ENCODE measurements around the gene FTO.

The FTO gene

DNA sequence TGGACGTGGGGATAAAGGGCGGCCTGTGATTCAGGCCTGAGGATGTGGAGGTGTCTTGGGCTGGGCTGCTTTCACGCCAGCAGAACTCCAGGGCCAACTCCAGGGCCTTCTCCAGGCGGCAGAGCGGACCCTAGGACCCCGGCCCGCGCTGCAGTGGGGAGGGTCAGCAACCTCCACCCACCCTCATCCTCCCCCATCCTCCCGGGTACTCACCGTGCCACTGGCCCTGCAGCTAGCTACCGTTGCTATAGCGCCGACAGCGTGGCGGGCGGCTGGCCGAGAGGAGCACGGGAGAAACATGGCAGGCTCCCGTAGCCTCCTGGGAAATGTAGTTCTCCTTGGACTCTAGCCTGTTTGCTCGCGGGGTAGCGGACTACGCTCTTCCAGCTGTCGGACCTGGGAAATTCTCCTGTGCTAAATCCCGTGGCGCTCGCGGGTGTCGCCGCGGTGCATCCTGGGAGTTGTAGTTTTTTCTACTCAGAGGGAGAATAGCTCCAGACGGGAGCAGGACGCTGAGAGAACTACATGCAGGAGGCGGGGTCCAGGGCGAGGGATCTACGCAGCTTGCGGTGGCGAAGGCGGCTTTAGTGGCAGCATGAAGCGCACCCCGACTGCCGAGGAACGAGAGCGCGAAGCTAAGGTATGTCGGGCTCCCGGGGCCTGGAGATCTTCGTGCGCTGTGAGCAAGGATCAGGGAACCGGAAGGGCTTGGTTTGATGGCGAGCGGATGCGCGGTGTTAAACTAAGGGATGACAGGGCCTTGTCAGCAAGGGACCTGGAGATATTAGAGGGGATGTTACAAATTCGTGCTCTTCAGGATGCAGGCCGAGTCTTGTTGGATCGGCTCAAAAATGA lies at the start of gene FTO, which contains the start of gene RPGRIP1L:
Gene FTO, plus strand, starts transcription at position 567 of the 855 bp plus-strand sequence.
Gene RPGRIP1L, minus strand, starts transcription at position 270 of the 855 bp plus-strand sequence. CDS start 3,136 bp downstream, outside the sequence.
- Mint-ChIP-seq H3K27ac (ENCODE audit: low read depth) (peak within 1 kb of the TSS; percentile 96), H3K36me3 (ENCODE audit: insufficient read depth) (peaks cover 5% of the 10 kb centered on the region), H3K4me3 (peak within 1 kb of the TSS; percentile 91), H3K27me3 (no peaks in the 10 kb centered on the region), H3K9me3 (no peaks in the 10 kb centered on the region), H3K4me1 (peaks cover 44% of the 10 kb centered on the region)
- ATAC-seq (replicated peaks; ENCODE audit: extremely low read depth, poor library complexity, severe bottlenecking) (peak; percentile 96), DNase-seq (ENCODE audit: low spot score in 2 of 2) (peak; percentile 92 to 93)

DNA sequence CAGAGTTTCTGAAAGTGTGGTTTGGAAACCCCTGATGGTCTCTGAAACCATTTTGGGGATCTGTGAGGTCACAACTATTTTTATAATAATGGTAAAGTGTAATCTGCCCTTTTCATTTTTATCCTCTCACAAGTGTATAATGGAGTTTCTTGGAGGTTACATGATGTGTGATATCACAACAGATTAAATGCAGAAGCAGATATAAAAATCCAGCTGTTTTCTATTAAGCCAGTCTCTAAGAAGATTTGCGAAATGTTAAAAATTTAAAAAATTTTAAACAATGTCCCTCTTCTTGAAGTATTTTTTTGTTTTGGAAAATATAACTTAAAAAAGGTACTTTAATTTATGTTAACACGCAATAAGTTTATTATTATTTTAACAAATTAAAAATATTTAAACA lies 49.0 kb upstream of the FTO start:
- H3K9me3 Mint-ChIP-seq = no peaks in the 10 kb centered on the region
- DNase-seq (ENCODE audit: low spot score in 2 of 2) (no peak), ATAC-seq (replicated peaks; ENCODE audit: extremely low read depth, poor library complexity, severe bottlenecking) (no peak)
- H3K4me3 Mint-ChIP-seq = no peak overlapping the region
- H3K27ac Mint-ChIP-seq (ENCODE audit: low read depth) = no peak overlapping the region
- H3K27me3 Mint-ChIP-seq = no peaks in the 10 kb centered on the region
- no peaks in the 10 kb centered on the region for H3K4me1 Mint-ChIP-seq
- H3K36me3 Mint-ChIP-seq (ENCODE audit: insufficient read depth) = peaks cover 2% of the 10 kb centered on the region

DNA sequence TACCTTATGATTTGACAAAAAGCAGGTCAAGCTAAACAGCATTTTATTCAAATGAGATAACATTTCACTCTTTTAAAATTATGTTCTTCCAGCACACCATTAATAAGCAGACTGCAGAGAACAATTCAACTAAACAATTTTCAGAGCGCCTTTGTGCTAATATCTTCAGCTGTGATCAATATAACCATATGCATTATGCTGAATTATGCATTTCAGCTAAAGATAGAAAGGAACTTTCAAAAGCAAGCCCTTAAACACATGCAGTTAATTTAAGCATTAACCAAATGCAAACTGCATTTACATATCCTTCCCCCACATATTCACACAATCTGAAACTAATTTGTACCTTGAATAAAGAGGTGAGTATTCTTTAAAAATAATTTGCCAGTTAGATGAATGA lies 41.9 kb upstream of the FTO start:
- no peaks in the 10 kb centered on the region for H3K27me3 Mint-ChIP-seq
- peaks cover 2% of the 10 kb centered on the region for H3K36me3 Mint-ChIP-seq (ENCODE audit: insufficient read depth)
- no peak overlapping the region for H3K27ac Mint-ChIP-seq (ENCODE audit: low read depth)
- H3K4me3 Mint-ChIP-seq = no peak overlapping the region
- DNase-seq (ENCODE audit: low spot score in 2 of 2) = no peak
- no peaks in the 10 kb centered on the region for H3K4me1 Mint-ChIP-seq
- ATAC-seq (replicated peaks; ENCODE audit: extremely low read depth, poor library complexity, severe bottlenecking) = no peak
- H3K9me3 Mint-ChIP-seq = no peaks in the 10 kb centered on the region

DNA sequence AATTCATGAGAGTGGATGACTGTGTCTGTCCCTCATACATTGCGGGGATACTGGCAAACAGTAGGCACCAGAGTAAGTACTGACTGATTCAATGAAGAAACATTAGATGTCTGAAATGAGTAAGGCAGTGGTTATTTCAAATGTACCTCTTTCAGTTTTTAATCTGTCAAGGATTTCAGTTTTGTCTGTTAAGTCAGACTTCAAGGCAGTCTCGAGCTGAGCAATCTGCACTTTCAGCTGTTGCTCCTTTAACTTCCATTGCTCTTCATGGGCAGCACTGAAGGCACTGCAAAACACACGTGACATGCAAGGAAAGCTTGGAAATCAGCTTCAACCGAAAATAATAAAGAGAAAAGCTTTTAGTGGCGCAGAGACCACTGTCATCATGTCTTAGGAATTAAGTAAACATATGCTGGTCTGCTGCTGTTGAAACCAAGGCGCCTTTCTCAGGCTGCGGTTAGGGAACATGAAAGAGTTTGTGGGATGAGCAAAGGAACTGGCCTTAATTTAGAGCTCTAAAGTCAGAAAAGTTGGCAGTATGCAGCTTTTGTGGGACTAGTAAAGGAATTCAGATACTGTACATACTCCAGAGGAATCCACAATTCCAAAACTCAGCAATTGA lies 39.1 kb upstream of the FTO start:
- H3K9me3 Mint-ChIP-seq = no peaks in the 10 kb centered on the region
- no peak overlapping the region for H3K4me3 Mint-ChIP-seq
- H3K4me1 Mint-ChIP-seq = no peaks in the 10 kb centered on the region
- no peaks in the 10 kb centered on the region for H3K27me3 Mint-ChIP-seq
- H3K36me3 Mint-ChIP-seq (ENCODE audit: insufficient read depth) = peaks cover 2% of the 10 kb centered on the region
- ATAC-seq (replicated peaks; ENCODE audit: extremely low read depth, poor library complexity, severe bottlenecking) (no peak), DNase-seq (ENCODE audit: low spot score in 2 of 2) (no peak)
- no peak overlapping the region for H3K27ac Mint-ChIP-seq (ENCODE audit: low read depth)

DNA sequence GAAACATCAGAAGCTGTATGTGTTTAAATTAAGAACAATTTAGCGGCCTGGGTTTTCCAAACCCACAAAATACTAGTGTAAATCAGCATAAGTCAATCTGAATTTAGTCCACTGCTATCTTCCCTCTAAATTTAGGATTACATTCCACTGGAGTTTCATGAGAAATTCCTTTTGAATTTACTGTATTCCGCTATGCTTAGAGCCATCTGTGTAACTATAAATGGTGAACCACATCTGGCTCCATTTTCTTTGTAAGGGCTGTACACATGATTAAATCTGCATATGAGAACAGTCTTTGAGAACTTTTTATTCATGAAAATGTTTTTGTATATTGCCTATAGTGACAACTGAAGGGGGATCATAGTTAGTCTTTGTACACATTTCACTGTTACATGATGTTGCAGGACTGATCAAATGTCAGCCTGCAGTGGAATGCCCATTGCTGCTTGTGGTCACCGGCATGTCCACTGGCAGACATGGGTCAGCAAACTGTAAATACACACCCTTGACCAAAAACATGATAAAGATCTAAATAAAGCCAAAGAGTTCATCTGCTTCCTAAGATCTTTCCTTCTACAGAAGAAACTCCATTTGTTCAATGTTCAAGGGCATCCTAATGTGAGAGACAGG lies 37.1 kb upstream of the FTO start:
- Mint-ChIP-seq H3K27ac (ENCODE audit: low read depth) (no peak overlapping the region), H3K9me3 (no peaks in the 10 kb centered on the region), H3K4me3 (no peak overlapping the region), H3K4me1 (no peaks in the 10 kb centered on the region), H3K36me3 (ENCODE audit: insufficient read depth) (no peaks in the 10 kb centered on the region), H3K27me3 (no peaks in the 10 kb centered on the region)
- DNase-seq (ENCODE audit: low spot score in 2 of 2) (no peak), ATAC-seq (replicated peaks; ENCODE audit: extremely low read depth, poor library complexity, severe bottlenecking) (no peak)

DNA sequence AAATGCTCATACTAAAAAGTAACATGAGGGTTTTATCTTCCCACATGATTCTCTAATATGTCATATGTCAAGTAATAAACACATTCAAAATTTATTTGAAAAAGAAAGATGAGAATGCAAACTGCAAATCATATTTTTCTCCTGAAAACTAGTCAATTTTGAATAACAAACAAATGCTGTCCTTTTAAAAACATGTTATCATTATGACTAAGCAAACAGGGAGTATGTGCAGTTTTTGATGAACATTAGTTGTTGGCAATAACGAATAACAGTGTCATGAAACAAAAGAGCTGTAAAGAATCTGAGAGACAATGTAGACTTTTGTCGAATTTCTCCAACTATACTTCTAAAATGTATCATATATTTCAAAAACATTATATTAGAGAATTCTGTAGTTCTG lies 35.1 kb upstream of the FTO start:
- Mint-ChIP-seq H3K36me3 (ENCODE audit: insufficient read depth) (no peaks in the 10 kb centered on the region), H3K27ac (ENCODE audit: low read depth) (no peak overlapping the region), H3K27me3 (no peaks in the 10 kb centered on the region), H3K9me3 (no peaks in the 10 kb centered on the region), H3K4me1 (no peaks in the 10 kb centered on the region), H3K4me3 (no peak overlapping the region)
- DNase-seq (ENCODE audit: low spot score in 2 of 2) (no peak), ATAC-seq (replicated peaks; ENCODE audit: extremely low read depth, poor library complexity, severe bottlenecking) (no peak)

DNA sequence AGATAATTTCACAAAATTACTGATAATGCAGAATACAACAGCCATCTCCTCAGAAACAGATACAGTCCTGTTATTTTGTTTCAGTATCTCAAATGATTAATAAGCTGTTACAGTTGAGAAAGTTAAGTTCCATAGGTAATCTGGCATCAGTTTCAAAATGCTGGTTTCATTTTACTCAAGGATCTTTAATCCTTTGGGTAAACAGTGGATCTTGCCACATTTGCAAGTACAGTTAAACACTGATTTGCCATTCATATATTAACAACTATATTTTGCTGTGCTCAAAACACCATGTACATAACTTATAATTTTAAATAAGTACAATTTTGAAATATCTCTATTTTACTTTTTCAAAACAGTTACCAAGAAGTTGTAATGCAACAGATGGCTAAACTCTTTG lies 31.5 kb upstream of the FTO start:
- no peak for DNase-seq (ENCODE audit: low spot score in 2 of 2)
- no peaks in the 10 kb centered on the region for H3K4me1 Mint-ChIP-seq
- no peaks in the 10 kb centered on the region for H3K36me3 Mint-ChIP-seq (ENCODE audit: insufficient read depth)
- H3K27me3 Mint-ChIP-seq = no peaks in the 10 kb centered on the region
- no peak overlapping the region for H3K27ac Mint-ChIP-seq (ENCODE audit: low read depth)
- ATAC-seq (replicated peaks; ENCODE audit: extremely low read depth, poor library complexity, severe bottlenecking) = no peak
- H3K9me3 Mint-ChIP-seq = no peaks in the 10 kb centered on the region
- no peak overlapping the region for H3K4me3 Mint-ChIP-seq

DNA sequence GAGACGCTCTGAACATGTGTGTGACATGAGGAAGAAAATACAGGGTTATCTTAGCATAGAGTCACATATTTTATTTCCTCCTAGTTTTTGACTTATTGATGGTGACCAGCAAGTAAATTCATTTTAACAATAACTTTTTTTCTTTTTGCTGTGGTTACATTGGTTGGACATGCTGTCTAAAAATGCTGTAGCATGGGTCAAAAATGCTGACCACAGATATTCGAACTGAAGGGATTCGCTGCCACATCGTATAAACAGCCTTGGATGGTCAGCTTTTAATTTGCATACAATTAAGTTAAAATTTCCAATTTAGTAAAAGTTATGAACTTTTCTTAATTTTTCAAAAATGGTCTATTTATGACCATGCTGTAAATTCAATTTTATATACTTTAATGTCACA lies 30.8 kb upstream of the FTO start:
- H3K27me3 Mint-ChIP-seq = no peaks in the 10 kb centered on the region
- H3K36me3 Mint-ChIP-seq (ENCODE audit: insufficient read depth) = no peaks in the 10 kb centered on the region
- DNase-seq (ENCODE audit: low spot score in 2 of 2) = no peak
- H3K9me3 Mint-ChIP-seq = no peaks in the 10 kb centered on the region
- ATAC-seq (replicated peaks; ENCODE audit: extremely low read depth, poor library complexity, severe bottlenecking) = no peak
- no peak overlapping the region for H3K4me3 Mint-ChIP-seq
- no peaks in the 10 kb centered on the region for H3K4me1 Mint-ChIP-seq
- no peak overlapping the region for H3K27ac Mint-ChIP-seq (ENCODE audit: low read depth)

DNA sequence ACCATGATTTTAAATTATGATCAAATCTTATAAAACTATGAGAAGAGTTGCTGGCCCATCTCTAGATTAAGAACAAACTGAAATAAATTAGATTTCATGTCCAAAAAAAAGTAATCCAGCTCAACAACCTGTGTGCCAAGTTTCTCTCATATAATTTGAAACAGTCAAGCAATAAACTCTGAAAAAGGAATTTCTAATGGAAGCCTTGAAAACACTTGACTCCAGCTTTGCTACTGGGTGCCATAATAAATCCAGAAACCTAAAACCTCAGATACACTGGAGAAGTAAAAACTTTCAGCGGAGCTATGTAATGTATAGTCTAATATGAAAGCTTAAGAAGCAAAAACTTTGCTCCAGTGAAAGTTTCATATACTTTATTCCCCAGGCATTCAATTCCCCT lies 25.8 kb upstream of the FTO start:
- H3K4me1 Mint-ChIP-seq = no peaks in the 10 kb centered on the region
- no peak for DNase-seq (ENCODE audit: low spot score in 2 of 2)
- no peak overlapping the region for H3K4me3 Mint-ChIP-seq
- no peak for ATAC-seq (replicated peaks; ENCODE audit: extremely low read depth, poor library complexity, severe bottlenecking)
- H3K9me3 Mint-ChIP-seq = no peaks in the 10 kb centered on the region
- no peak overlapping the region for H3K27ac Mint-ChIP-seq (ENCODE audit: low read depth)
- H3K27me3 Mint-ChIP-seq = no peaks in the 10 kb centered on the region
- H3K36me3 Mint-ChIP-seq (ENCODE audit: insufficient read depth) = peaks cover 4% of the 10 kb centered on the region

DNA sequence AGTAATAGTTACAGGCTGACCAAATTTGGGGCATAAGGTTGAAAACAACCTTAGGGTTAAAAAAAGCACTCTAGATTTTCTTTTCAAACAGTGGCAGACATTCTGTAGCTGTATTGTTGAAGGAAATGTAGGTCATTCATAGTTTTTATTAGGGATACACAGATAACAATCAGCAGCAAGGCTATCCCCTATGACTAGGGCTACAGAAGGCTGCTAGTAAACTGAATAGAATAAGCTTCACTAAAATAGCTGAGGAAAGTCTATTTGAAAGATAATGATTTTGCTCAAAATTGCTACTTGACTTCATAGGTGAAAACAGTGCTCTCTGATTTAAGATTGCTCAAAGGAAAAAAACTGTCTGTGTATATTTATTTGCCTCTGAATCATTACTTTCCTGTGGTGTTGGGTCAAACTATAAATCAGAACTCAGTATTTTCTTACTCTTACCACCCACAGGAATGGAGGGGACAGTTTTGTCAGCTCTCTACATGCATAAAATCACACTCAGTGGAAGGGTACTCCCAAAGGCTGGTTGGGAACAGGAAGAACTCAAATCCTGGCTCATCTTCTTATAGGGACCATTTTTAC lies 25.1 kb upstream of the FTO start:
- H3K36me3 Mint-ChIP-seq (ENCODE audit: insufficient read depth) = peaks cover 4% of the 10 kb centered on the region
- ATAC-seq (replicated peaks; ENCODE audit: extremely low read depth, poor library complexity, severe bottlenecking) = no peak
- DNase-seq (ENCODE audit: low spot score in 2 of 2) = no peak
- H3K9me3 Mint-ChIP-seq = no peaks in the 10 kb centered on the region
- H3K4me1 Mint-ChIP-seq = no peaks in the 10 kb centered on the region
- no peak overlapping the region for H3K27ac Mint-ChIP-seq (ENCODE audit: low read depth)
- H3K4me3 Mint-ChIP-seq = no peak overlapping the region
- no peaks in the 10 kb centered on the region for H3K27me3 Mint-ChIP-seq

DNA sequence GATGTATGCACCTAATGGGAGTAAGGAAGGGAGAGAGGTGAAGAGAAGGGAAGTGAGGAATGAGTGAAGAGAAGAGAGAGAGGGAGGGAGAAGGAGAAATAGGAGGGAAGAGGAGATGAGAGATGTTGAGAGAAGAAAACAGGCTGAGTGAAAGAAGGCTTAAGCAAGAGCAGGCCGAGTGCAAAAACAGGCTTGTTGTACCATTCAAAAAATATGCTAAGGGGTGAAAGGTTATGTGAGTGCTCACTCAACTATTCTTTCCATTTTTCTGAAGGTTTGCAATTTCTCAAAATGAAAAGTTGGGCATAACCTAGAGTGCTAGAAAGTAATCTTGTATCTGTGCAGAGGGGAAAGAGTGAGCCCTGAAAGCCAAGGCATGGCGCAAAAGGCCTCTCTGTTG lies 23.2 kb upstream of the FTO start:
- peaks cover 4% of the 10 kb centered on the region for H3K36me3 Mint-ChIP-seq (ENCODE audit: insufficient read depth)
- H3K27me3 Mint-ChIP-seq = no peaks in the 10 kb centered on the region
- DNase-seq (ENCODE audit: low spot score in 2 of 2) = no peak
- no peak overlapping the region for H3K4me3 Mint-ChIP-seq
- no peaks in the 10 kb centered on the region for H3K9me3 Mint-ChIP-seq
- H3K27ac Mint-ChIP-seq (ENCODE audit: low read depth) = no peak overlapping the region
- ATAC-seq (replicated peaks; ENCODE audit: extremely low read depth, poor library complexity, severe bottlenecking) = no peak
- no peaks in the 10 kb centered on the region for H3K4me1 Mint-ChIP-seq

DNA sequence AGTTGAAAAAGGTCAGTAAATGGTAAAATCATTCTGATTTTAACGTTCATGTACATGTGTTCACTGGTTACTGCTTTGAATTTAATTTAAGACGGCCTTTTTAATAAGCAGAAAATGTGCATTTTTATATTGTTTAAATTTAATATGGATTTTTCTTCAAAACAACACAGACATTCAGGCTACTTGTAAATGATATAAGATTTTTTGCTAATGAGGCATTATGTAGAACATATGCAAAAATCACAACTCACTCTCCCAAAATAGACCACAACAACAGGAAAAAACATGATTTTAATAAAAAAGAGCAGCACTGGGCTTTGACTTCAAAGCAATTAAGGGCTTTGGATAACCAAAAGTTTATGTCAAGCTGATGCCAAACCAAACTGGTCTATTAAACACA lies 22.6 kb upstream of the FTO start:
- Mint-ChIP-seq H3K27ac (ENCODE audit: low read depth) (no peak overlapping the region), H3K36me3 (ENCODE audit: insufficient read depth) (peaks cover 4% of the 10 kb centered on the region)

More for the DNA sequence above, 22.6 kb upstream of the FTO start:
- no peak for ATAC-seq (replicated peaks; ENCODE audit: extremely low read depth, poor library complexity, severe bottlenecking)
- no peak for DNase-seq (ENCODE audit: low spot score in 2 of 2)
- no peaks in the 10 kb centered on the region for H3K27me3 Mint-ChIP-seq
- H3K4me3 Mint-ChIP-seq = no peak overlapping the region
- H3K9me3 Mint-ChIP-seq = no peaks in the 10 kb centered on the region
- no peaks in the 10 kb centered on the region for H3K4me1 Mint-ChIP-seq

Measured in central memory CD8-positive, alpha-beta T cell (primary cell).